NCI-H524 treated with DMSO at 0.1 percent for 48 hours (cell line): ENCODE data around the gene ZNF426.
A peak's percentile ranks its signal among the peaks of the same experiment; 100 is the strongest.

ENCODE experiments used
- DNase-seq: peaks from one replicate; lab custom pipeline; 2025; lab: John Stamatoyannopoulos, UW

ZNF426 gene

GRCh38 chr19:9498183-9498902 is 40.1 kb downstream of the ZNF426 start, which contains the start of gene ZNF560:
ZNF560 (minus strand) TSS chr19:9498616; CDS start chr19:9475313, 23,303 bp downstream.
- no peak for DNase-seq

- DNase-seq, result no peak
These were observed 44.3 kb downstream of the ZNF426 start for GRCh38 chr19:9494096-9494495.

GRCh38 chr19:9487016-9487415 is 51.4 kb downstream of the ZNF426 start:
- DNase-seq, result no peak

- no peak for DNase-seq
These were observed 53.3 kb downstream of the ZNF426 start for GRCh38 chr19:9485140-9485539.

DNA sequence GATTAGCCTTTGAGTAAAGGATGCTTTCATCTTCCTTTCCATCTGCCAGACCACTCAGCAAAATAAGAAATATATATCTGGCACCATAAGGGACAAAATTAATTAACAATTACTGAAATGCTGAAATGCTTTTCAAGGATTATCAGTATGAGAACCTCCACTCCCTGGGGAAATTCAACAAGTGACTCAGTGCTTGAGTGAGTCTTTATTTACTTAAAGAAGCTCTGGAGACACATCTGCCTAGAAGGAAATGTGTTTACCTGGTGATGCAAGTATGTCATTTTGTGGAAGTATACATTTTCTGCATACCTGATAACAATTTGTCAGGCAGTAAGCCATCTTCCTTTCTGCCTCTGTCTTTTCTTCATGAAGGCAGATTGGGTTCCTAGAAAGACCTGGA is 63.5 kb downstream of the ZNF426 start:
- DNase-seq, result peak; percentile 54
